GM12864 (cell line): Measurements from ENCODE around the gene BAIAP2L1.
"Not testable (repeated sequence)": the region's sequence is repeated elsewhere in the genome, so short reads cannot be mapped to it uniquely, and the experiment has no call there.

ENCODE experiments used
- DNase-seq: peaks from one replicate; pipeline ENCODE4 v3.0.0-alpha.2; 2011; ENCODE audit warnings: low read depth
- H3K4me3 ChIP-seq: 2 replicates; pipeline ENCODE4 v1.5.1; 2011; ENCODE audit warnings: mild to moderate bottlenecking, low read depth, low read length, control low read depth
- TF ChIP-seq, protein P1 (sequence below): IDR thresholded peaks from 2 replicates; pipeline ENCODE4 v1.5.1; 2011; ENCODE audit warnings: low read depth, mild to moderate bottlenecking, moderate library complexity, low read length, control low read depth, inconsistent platforms; ENCODE audit errors: missing control alignments

The BAIAP2L1 gene

DNA sequence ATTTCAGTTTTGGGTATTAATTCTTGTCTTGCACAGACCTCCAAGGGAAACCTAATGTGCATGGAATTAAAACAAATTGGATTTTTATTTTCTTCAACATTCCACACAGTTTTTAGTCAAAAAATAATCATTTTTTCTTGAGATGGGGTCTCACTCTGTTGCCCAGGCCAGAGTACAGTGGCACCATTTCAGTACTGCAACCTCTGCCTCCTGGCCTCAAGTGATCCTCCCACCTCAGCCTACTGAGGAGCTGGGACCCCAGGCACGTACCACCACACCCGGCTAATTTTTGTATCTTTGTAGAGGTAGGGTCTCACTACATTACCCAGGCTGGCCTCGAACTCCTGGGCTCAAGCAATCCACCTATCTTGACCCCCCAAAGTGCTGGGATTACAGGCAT, 4.9 kb downstream of the BAIAP2L1 start:
- no peak for DNase-seq
- no peak overlapping the region for H3K4me3 ChIP-seq
- TF ChIP-seq, protein P1, sequence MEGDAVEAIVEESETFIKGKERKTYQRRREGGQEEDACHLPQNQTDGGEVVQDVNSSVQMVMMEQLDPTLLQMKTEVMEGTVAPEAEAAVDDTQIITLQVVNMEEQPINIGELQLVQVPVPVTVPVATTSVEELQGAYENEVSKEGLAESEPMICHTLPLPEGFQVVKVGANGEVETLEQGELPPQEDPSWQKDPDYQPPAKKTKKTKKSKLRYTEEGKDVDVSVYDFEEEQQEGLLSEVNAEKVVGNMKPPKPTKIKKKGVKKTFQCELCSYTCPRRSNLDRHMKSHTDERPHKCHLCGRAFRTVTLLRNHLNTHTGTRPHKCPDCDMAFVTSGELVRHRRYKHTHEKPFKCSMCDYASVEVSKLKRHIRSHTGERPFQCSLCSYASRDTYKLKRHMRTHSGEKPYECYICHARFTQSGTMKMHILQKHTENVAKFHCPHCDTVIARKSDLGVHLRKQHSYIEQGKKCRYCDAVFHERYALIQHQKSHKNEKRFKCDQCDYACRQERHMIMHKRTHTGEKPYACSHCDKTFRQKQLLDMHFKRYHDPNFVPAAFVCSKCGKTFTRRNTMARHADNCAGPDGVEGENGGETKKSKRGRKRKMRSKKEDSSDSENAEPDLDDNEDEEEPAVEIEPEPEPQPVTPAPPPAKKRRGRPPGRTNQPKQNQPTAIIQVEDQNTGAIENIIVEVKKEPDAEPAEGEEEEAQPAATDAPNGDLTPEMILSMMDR: no peak

DNA sequence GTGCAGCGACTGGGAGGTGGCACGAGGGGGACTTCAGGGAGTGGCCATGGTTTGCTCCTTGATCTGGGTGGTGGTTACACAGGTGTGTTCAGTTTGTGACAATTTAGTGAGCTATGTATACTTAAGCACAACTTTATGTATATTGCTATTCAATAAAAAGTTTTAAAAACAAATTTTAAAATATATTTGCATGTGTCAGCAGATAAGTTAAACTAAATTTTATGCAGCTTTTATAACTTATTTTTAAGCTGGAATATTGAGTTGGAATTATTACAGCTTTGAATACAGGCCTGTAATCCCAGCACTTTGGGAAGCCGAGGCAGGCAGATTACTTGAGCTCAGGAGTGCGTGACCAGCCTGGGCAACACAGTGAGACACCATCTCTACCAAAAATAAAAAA, 5.4 kb downstream of the BAIAP2L1 start:
- TF ChIP-seq, protein P1: no peak
- H3K4me3 ChIP-seq: no peak overlapping the region
- DNase-seq: no peak

DNA sequence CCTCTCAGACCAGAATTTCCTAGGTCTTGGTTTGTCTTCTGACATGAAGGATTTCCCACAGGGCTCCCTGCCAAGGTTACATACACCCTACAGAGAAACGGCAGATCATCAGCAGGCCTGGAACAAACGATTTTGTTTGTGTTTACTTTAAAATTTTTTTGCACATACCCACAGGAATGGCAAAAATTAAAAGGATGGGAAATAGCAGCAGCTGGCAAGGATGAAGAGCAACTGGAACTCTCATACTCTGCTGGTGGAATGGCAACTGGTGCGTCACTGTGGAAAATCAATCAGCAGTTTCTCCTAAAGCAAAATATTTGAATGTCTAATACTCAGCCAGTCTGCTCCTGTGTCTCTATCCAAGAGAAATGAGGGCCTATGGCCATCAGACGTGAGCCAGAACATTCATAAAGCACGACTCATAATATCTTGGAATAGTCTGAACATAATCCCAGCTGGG, 6.5 kb downstream of the BAIAP2L1 start:
- TF ChIP-seq, protein P1: no peak
- no peak overlapping the region for H3K4me3 ChIP-seq
- no peak for DNase-seq

DNA sequence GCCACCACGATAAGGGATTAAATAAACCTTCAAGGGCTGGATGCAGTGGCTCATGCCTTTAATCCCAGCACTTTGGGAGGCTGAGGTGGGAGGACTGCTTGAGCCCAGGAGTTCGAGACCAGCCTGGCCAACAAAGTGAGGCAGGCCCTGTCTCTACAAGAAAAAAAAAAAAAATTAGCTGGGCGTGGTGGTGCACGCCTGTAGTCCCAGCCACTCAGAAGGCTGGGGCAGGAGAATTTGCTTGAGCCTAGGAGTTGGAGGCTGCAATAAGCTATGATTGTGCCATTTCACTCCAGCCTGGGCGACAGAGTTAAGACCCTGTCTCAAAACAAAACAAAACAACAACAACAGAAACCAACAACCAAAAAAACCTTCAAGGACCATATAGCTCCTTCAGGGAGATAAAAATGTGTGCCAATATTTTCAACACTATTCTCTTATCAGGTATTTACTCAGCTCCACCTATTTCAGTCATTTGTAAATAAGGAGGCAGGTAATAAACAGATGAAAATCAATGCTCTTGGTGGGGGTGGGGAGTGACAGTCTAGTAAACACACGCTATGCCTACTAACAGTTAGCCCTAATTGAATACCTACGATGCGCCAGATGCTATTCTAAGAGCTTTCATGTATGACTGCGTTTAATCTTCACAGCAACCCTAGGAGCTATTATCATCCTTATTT, 13.2 kb downstream of the BAIAP2L1 start:
- TF ChIP-seq, protein P1: no peak
- no peak for DNase-seq
- H3K4me3 ChIP-seq: no peak overlapping the region

DNA sequence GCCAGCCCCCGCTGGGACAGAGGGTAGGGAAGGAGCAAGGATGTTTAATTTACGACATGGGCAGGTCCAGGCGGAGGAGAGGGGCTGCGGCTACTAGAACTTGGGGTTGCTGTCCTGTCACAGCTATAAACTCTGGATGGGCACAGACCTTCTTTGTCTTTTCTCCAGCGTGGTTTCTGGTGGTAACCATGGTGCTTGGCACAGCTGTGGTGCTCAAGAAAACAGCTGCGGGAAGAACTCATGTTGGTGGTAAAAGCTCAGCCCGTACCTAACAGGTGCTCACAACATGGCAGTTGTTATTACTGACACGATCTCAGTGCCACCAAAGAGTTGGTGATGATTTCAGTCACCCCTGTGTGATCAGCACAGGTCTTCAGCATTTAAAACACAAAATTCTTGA, 13.8 kb downstream of the BAIAP2L1 start:
- DNase-seq: no peak
- TF ChIP-seq, protein P1: no peak
- H3K4me3 ChIP-seq: no peak overlapping the region

DNA sequence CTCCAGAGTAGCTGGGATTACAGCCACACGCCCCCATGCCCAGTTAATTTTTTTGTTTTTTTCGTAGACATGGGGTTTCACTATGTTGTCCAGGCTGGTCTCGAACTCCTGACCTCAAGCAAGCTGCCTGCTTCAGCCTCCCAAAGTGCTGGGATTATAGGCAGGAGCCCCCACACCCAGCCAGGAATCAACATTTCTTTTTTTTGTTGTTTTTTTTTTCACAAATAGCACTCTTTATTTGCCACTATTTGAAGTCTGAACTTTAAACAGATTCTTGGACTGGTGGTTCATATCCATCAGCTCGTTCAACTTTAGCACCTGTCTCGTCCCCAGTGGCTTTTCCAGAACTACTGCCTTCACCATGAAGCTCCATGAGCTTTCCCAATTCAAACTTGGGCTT, 15.4 kb downstream of the BAIAP2L1 start:
- not testable (repeated sequence) for H3K4me3 ChIP-seq, DNase-seq

DNA sequence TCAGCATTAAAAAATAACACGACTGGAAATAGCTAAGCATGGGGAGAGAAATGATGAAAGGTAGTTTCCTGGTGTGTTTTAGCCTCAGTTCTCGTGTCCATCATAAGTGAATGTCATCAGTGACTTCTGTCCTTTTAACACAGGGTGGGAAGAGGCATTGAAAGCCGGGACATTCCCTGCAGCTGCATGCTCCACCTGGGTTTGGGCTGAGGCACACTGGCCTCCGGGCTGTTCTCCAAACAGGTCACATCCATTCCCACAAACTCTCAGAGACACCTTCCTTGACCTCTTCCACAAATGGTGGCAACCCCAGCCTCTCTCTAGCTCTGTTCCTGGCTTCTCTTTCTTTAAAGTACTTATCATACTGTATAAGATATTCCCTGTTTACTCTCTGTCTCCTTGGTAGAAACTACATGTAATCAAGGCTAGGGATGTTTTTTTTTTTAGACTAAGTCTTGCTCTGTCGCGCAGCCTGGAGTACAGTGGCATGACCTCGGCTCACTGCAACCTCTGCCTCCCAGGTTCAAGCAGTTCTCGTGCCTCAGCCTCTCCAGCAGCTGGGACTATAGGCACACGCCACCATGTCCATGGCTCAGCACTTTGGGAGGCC, 22.6 kb downstream of the BAIAP2L1 start:
- no peak for DNase-seq
- TF ChIP-seq, protein P1: no peak
- no peak overlapping the region for H3K4me3 ChIP-seq
